Fibroblast of skin of back (primary cell): ENCODE results near the gene NPPC.
"Not testable (repeated sequence)": the region's sequence is repeated elsewhere in the genome, so short reads cannot be mapped to it uniquely, and the experiment has no call there.

Source experiments
- DNase-seq: peaks from one replicate; pipeline ENCODE4 v3.0.0-alpha.2; 2013

The NPPC gene

GRCh38 chr2:231884438-231885140 is 41.6 kb downstream of the NPPC start:
- DNase-seq = no peak

GRCh38 chr2:231883468-231883881 is 42.7 kb downstream of the NPPC start:
- no peak for DNase-seq

GRCh38 chr2:231882646-231883045 is 43.5 kb downstream of the NPPC start:
- DNase-seq = no peak

GRCh38 chr2:231880371-231880770 is 45.8 kb downstream of the NPPC start:
- not testable (repeated sequence) for DNase-seq

- DNase-seq = no peak
These were observed 47.0 kb downstream of the NPPC start for GRCh38 chr2:231879216-231879615.

- DNase-seq = peak; percentile 16
These were observed 48.4 kb downstream of the NPPC start for GRCh38 chr2:231877533-231878456.

- no peak for DNase-seq
These were observed 51.3 kb downstream of the NPPC start for GRCh38 chr2:231874944-231875343.
